Osteocyte (in vitro differentiated cells): ENCODE results near the gene AGPS. TPM values are rescaled to one million over a fixed set of nuclear protein-coding genes. Genes with fewer than 3 reads are reported as not detected.

Experiments
- DNase-seq: peaks from one replicate; pipeline ENCODE4 v3.0.0; 2021; ENCODE audit warnings: mixed read lengths; ENCODE audit not compliant: unreplicated experiment; ENCODE audit errors: extremely low spot score
- H3K27ac Mint-ChIP-seq: one replicate; pipeline ENCODE4 v1.8.0; 2021; ENCODE audit warnings: mild to moderate bottlenecking, mixed read lengths; ENCODE audit not compliant: unreplicated experiment
- H3K27me3 Mint-ChIP-seq: one replicate; pipeline ENCODE4 v1.8.0; 2021; ENCODE audit warnings: mixed read lengths; ENCODE audit not compliant: unreplicated experiment
- H3K36me3 Mint-ChIP-seq: one replicate; pipeline ENCODE4 v1.8.0; 2021; ENCODE audit warnings: mixed read lengths; ENCODE audit not compliant: unreplicated experiment
- H3K4me1 Mint-ChIP-seq: one replicate; pipeline ENCODE4 v1.8.0; 2021; ENCODE audit warnings: mixed read lengths; ENCODE audit not compliant: unreplicated experiment
- H3K4me3 Mint-ChIP-seq: one replicate; pipeline ENCODE4 v1.8.0; 2021; ENCODE audit warnings: mild to moderate bottlenecking, moderate library complexity, mixed read lengths; ENCODE audit not compliant: unreplicated experiment
- H3K9me3 Mint-ChIP-seq: one replicate; pipeline ENCODE4 v1.8.0; 2021; ENCODE audit warnings: mixed read lengths; ENCODE audit not compliant: unreplicated experiment
- total RNA-seq: library from RNA; stranded (reverse); gene quantifications from 2 replicates; pipeline ENCODE4 v1.2.1, GENCODE V29; 2021
- TF ChIP-seq, protein P1 (sequence below): fragments of 200-600 bp; sonication (generic); IDR thresholded peaks from 2 replicates; pipeline ENCODE4 v1.5.0; 2021; ENCODE audit warnings: antibody characterized with exemption, mild to moderate bottlenecking, moderate library complexity

Gene AGPS
- total RNA-seq, 1 donor from 2014 or later: 38.0 TPM

DNA sequence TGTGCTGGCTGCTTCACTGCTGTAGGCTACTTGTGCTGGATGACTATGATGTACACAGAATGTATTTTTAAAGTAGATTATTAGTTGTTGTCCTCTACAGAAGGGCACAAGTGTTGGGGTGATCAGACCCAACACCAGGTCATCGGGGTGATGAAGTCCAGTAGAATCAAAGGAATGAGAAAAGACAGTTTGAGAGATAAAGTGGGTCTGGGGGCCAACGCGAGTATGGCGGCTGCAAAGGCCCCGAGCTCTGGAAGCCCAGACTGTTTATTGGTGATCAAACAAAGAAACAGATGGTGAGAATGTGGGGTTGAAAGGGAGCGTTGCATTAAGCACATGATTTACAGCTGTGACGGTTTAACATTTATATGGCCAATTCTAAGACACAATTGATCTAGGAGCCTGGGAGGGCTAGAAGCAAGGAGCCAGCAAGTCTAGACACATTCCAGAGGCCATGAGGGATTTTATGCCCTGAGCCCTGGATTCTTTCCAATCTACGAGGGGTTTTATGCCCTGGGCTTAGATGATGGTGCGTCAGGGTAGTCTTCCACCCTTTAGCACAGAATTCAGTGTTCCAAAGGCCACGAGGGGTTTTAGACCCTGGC is 153.5 kb downstream of the AGPS start:
- Mint-ChIP-seq H3K4me3 (no peak overlapping the region), H3K4me1 (peaks cover 24% of the 10 kb centered on the region), H3K36me3 (peaks cover 9% of the 10 kb centered on the region), H3K27ac (no peak overlapping the region), H3K27me3 (no peaks in the 10 kb centered on the region), H3K9me3 (peaks cover 9% of the 10 kb centered on the region)
- DNase-seq: no peak
- TF ChIP-seq, protein P1, sequence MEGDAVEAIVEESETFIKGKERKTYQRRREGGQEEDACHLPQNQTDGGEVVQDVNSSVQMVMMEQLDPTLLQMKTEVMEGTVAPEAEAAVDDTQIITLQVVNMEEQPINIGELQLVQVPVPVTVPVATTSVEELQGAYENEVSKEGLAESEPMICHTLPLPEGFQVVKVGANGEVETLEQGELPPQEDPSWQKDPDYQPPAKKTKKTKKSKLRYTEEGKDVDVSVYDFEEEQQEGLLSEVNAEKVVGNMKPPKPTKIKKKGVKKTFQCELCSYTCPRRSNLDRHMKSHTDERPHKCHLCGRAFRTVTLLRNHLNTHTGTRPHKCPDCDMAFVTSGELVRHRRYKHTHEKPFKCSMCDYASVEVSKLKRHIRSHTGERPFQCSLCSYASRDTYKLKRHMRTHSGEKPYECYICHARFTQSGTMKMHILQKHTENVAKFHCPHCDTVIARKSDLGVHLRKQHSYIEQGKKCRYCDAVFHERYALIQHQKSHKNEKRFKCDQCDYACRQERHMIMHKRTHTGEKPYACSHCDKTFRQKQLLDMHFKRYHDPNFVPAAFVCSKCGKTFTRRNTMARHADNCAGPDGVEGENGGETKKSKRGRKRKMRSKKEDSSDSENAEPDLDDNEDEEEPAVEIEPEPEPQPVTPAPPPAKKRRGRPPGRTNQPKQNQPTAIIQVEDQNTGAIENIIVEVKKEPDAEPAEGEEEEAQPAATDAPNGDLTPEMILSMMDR: no peak

GRCh38 chr2:177547122-177547521 is 154.5 kb downstream of the AGPS start:
- no peaks in the 10 kb centered on the region for H3K27me3 Mint-ChIP-seq
- H3K36me3 Mint-ChIP-seq: peaks cover 9% of the 10 kb centered on the region
- peaks cover 20% of the 10 kb centered on the region for H3K4me1 Mint-ChIP-seq
- no peak overlapping the region for H3K4me3 Mint-ChIP-seq
- TF ChIP-seq, protein P1: no peak
- no peak overlapping the region for H3K27ac Mint-ChIP-seq
- H3K9me3 Mint-ChIP-seq: peaks cover 9% of the 10 kb centered on the region
- no peak for DNase-seq

- TF ChIP-seq, protein P1: no peak
- H3K9me3 Mint-ChIP-seq: peaks cover 9% of the 10 kb centered on the region
- no peaks in the 10 kb centered on the region for H3K27me3 Mint-ChIP-seq
- H3K27ac Mint-ChIP-seq: no peak overlapping the region
- no peak overlapping the region for H3K4me3 Mint-ChIP-seq
- peaks cover 9% of the 10 kb centered on the region for H3K36me3 Mint-ChIP-seq
- peaks cover 17% of the 10 kb centered on the region for H3K4me1 Mint-ChIP-seq
- DNase-seq: no peak
Measured at GRCh38 chr2:177547772-177548171, 155.2 kb downstream of the AGPS start.

- no peak overlapping the region for H3K27ac Mint-ChIP-seq
- H3K9me3 Mint-ChIP-seq: peaks cover 9% of the 10 kb centered on the region
- TF ChIP-seq, protein P1: no peak
- peaks cover 11% of the 10 kb centered on the region for H3K4me1 Mint-ChIP-seq
- no peak overlapping the region for H3K4me3 Mint-ChIP-seq
- DNase-seq: no peak
- no peaks in the 10 kb centered on the region for H3K27me3 Mint-ChIP-seq
- H3K36me3 Mint-ChIP-seq: peaks cover 9% of the 10 kb centered on the region
Measured at GRCh38 chr2:177548636-177549035, 156.1 kb downstream of the AGPS start.

GRCh38 chr2:177549171-177549570 is 156.6 kb downstream of the AGPS start:
- TF ChIP-seq, protein P1: no peak
- DNase-seq: no peak
- Mint-ChIP-seq H3K36me3 (peaks cover 9% of the 10 kb centered on the region), H3K27me3 (no peaks in the 10 kb centered on the region), H3K27ac (no peak overlapping the region), H3K9me3 (peaks cover 9% of the 10 kb centered on the region), H3K4me1 (peaks cover 9% of the 10 kb centered on the region), H3K4me3 (no peak overlapping the region)
